Dermis microvascular lymphatic vessel endothelial cell (primary cell): ENCODE results near the gene CADM4. TPM values are rescaled to one million over a fixed set of nuclear protein-coding genes. Genes with fewer than 3 reads are reported as not detected.
"Not testable (repeated sequence)": the region's sequence is repeated elsewhere in the genome, so short reads cannot be mapped to it uniquely, and the experiment has no call there.

ENCODE experiments used
- DNase-seq, 2 donors: peaks; one replicate each; pipeline versions ENCODE4 v3.0.0 to v3.0.0-alpha.2; 2010; ENCODE audit warnings: low read depth in 2 of 2
- total RNA-seq: library from RNA; depleted of rRNA; stranded (reverse); fragments of >200 nt; gene quantifications from 2 replicates; pipeline ENCODE4 v1.2.1, GENCODE V29; 2014

The CADM4 gene
- total RNA-seq = 9.2 and 22.9 TPM in 2 replicates

- peak in 1 of 2 donors; percentile 9 for DNase-seq
Measured at GRCh38 chr19:43639519-43640423, at the start of gene CADM4. Gene CADM4 (minus strand): TSS chr19:43639850. CDS start chr19:43639790, 60 bp downstream.

- DNase-seq = no peak
Measured at GRCh38 chr19:43688059-43688701, 48.5 kb upstream of the CADM4 start.

GRCh38 chr19:43687660-43687997, 48.0 kb upstream of the CADM4 start:
- DNase-seq = no peak

GRCh38 chr19:43684326-43684725, 44.7 kb upstream of the CADM4 start:
- no peak for DNase-seq

GRCh38 chr19:43683905-43684304, 44.3 kb upstream of the CADM4 start:
- DNase-seq = no peak

GRCh38 chr19:43682824-43683661, 43.4 kb upstream of the CADM4 start:
- DNase-seq = no peak

- not testable (repeated sequence) for DNase-seq
Measured at GRCh38 chr19:43682269-43682668, 42.6 kb upstream of the CADM4 start.

GRCh38 chr19:43681821-43682220, 42.2 kb upstream of the CADM4 start:
- DNase-seq = no peak

- no peak for DNase-seq
Measured at GRCh38 chr19:43678512-43679261, 39.0 kb upstream of the CADM4 start.

- DNase-seq = no peak
Measured at GRCh38 chr19:43675906-43676305, 36.3 kb upstream of the CADM4 start.

- DNase-seq = peak in 1 of 2 donors; percentile 31
Measured at GRCh38 chr19:43675269-43675879, 35.7 kb upstream of the CADM4 start.

GRCh38 chr19:43674596-43674995, 34.9 kb upstream of the CADM4 start:
- no peak for DNase-seq

- no peak for DNase-seq
Measured at GRCh38 chr19:43674183-43674582, 34.5 kb upstream of the CADM4 start.

- DNase-seq = no peak
Measured at GRCh38 chr19:43673637-43674036, 34.0 kb upstream of the CADM4 start.

GRCh38 chr19:43672061-43672679, 32.5 kb upstream of the CADM4 start:
- DNase-seq = no peak

- DNase-seq = peak; percentile 99
Measured at GRCh38 chr19:43668406-43669109, 28.9 kb upstream of the CADM4 start.

GRCh38 chr19:43667876-43668405, 28.3 kb upstream of the CADM4 start:
- DNase-seq = peak; percentile 45 to 72

GRCh38 chr19:43667126-43667875, 27.7 kb upstream of the CADM4 start:
- no peak for DNase-seq

GRCh38 chr19:43664018-43664417, 24.4 kb upstream of the CADM4 start:
- peak; percentile 43 to 65 for DNase-seq
